Muscle of leg (tissue), 11 donors: ENCODE measurements around the gene EHMT1. TPM values are rescaled to one million over a fixed set of nuclear protein-coding genes. Genes with fewer than 3 reads are reported as not detected.
A peak's percentile ranks its signal among the peaks of the same experiment; 100 is the strongest.
"Not testable (repeated sequence)": the region's sequence is repeated elsewhere in the genome, so short reads cannot be mapped to it uniquely, and the experiment has no call there.

Source experiments
- DNase-seq: peaks from one replicate; pipeline ENCODE4 v3.0.0; 2013
- H3K27ac ChIP-seq: one replicate; pipeline ENCODE4 v1.5.1; 2013; ENCODE audit warnings: mild to moderate bottlenecking, low read length, control low read depth
- H3K27me3 ChIP-seq: one replicate; pipeline ENCODE4 v1.6.1; 2013; ENCODE audit warnings: low read length; ENCODE audit not compliant: control insufficient read depth, insufficient read depth
- H3K36me3 ChIP-seq: one replicate; pipeline ENCODE4 v1.6.1; 2013; ENCODE audit warnings: low read length; ENCODE audit not compliant: control insufficient read depth, insufficient read depth
- H3K4me1 ChIP-seq: one replicate; pipeline ENCODE4 v1.6.1; 2013; ENCODE audit warnings: low read length; ENCODE audit not compliant: control insufficient read depth, insufficient read depth
- H3K4me3 ChIP-seq: one replicate; pipeline ENCODE4 v1.5.1; 2013; ENCODE audit warnings: low read length, control low read depth
- H3K9me3 ChIP-seq: replicated peaks from 2 replicates; pipeline ENCODE4 v1.6.1; 2013; ENCODE audit warnings: low read depth, low read length; ENCODE audit not compliant: control insufficient read depth
- whole genome bisulfite sequencing: methylation state at CpG from one replicate; pipeline ENCODE4 v1.1.5; 2013; ENCODE audit warnings: missing lambda C conversion rate; ENCODE audit not compliant: insufficient coverage; 5-methylcytosine and 5-hydroxymethylcytosine counted together
- polyA plus RNA-seq, 8 donors: library from polyadenylated mRNA; unstranded; fragments of 120-200 nt; gene quantifications; one replicate each; pipeline versions ENCODE4 v1.2.1 to v1.2.3, GENCODE V29; 2013; ENCODE audit warnings: inconsistent platforms in 1 of 8, low replicate concordance in 1 of 8; ENCODE audit not compliant: insufficient read length in 8 of 8, insufficient read depth in 1 of 8
- total RNA-seq: library from RNA; stranded (reverse); fragments of 120-200 nt; gene quantifications from one replicate; pipeline ENCODE4 v1.2.4, GENCODE V29; 2013

The EHMT1 gene
- total and polyA plus RNA-seq, 9 donors = 29.9 to 59.7 (median 47.7) TPM

GRCh38 chr9:137589441-137590122 lies 29.2 kb upstream of the EHMT1 start:
- Histone ChIP-seq H3K36me3 (peaks cover 35% of the 10 kb centered on the region), H3K4me3 (peak overlapping the region; percentile 56), H3K4me1 (peaks cover 16% of the 10 kb centered on the region), H3K27ac (no peak overlapping the region), H3K9me3 (no peaks in the 10 kb centered on the region), H3K27me3 (no peaks in the 10 kb centered on the region)
- 8% methylated on average over 58 of the region's 58 CpGs for WGBS
- no peak for DNase-seq

- peak overlapping the region; percentile 25 for H3K4me3 ChIP-seq
- WGBS = under 1% methylated on average over 61 of the region's 61 CpGs
- H3K27me3 ChIP-seq = no peaks in the 10 kb centered on the region
- DNase-seq = no peak
- H3K27ac ChIP-seq = no peak overlapping the region
- peaks cover 16% of the 10 kb centered on the region for H3K4me1 ChIP-seq
- peaks cover 33% of the 10 kb centered on the region for H3K36me3 ChIP-seq
- H3K9me3 ChIP-seq = no peaks in the 10 kb centered on the region
These were observed 28.7 kb upstream of the EHMT1 start for GRCh38 chr9:137590123-137590468.

GRCh38 chr9:137590469-137591383 lies 28.1 kb upstream of the EHMT1 start, which contains the start of gene ZMYND19:
TSS of gene ZMYND19 (minus strand) at chr9:137590512. CDS start at chr9:137590263, 249 bp downstream.
- H3K9me3 ChIP-seq = no peaks in the 10 kb centered on the region
- H3K36me3 ChIP-seq = peaks cover 30% of the 10 kb centered on the region
- peak within 1 kb of the TSS; percentile 78 for H3K4me3 ChIP-seq
- peak; percentile 96 for DNase-seq
- H3K4me1 ChIP-seq = peaks cover 16% of the 10 kb centered on the region
- under 1% methylated on average over 105 of the region's 113 CpGs for WGBS
- no peak within 1 kb of the TSS for H3K27ac ChIP-seq
- H3K27me3 ChIP-seq = no peaks in the 10 kb centered on the region

- Histone ChIP-seq H3K4me1 (peaks cover 16% of the 10 kb centered on the region), H3K27ac (no peak overlapping the region), H3K4me3 (no peak overlapping the region), H3K36me3 (peaks cover 10% of the 10 kb centered on the region), H3K27me3 (no peaks in the 10 kb centered on the region), H3K9me3 (no peaks in the 10 kb centered on the region)
- 89% methylated on average over 4 of the region's 7 CpGs for WGBS
- DNase-seq = no peak
These were observed 26.0 kb upstream of the EHMT1 start for GRCh38 chr9:137592767-137593166.

GRCh38 chr9:137593176-137593575 lies 25.6 kb upstream of the EHMT1 start:
- Histone ChIP-seq H3K9me3 (no peaks in the 10 kb centered on the region), H3K27me3 (no peaks in the 10 kb centered on the region), H3K27ac (no peak overlapping the region), H3K4me1 (peaks cover 16% of the 10 kb centered on the region), H3K36me3 (peaks cover 6% of the 10 kb centered on the region), H3K4me3 (no peak overlapping the region)
- no peak for DNase-seq
- 79% methylated on average over 10 of the region's 12 CpGs for WGBS

- not testable (repeated sequence) for H3K9me3 ChIP-seq, DNase-seq, H3K4me3 ChIP-seq, H3K4me1 ChIP-seq, H3K27ac ChIP-seq, H3K27me3 ChIP-seq, H3K36me3 ChIP-seq
- no CpG with 5 or more reads among the region's 7 CpGs for WGBS
These were observed 22.2 kb upstream of the EHMT1 start for GRCh38 chr9:137596577-137596976.

- H3K4me1 ChIP-seq = no peaks in the 10 kb centered on the region
- H3K4me3 ChIP-seq = no peak overlapping the region
- H3K27me3 ChIP-seq = peaks cover 7% of the 10 kb centered on the region
- 68% methylated on average over 6 of the region's 8 CpGs for WGBS
- H3K36me3 ChIP-seq = no peaks in the 10 kb centered on the region
- no peak overlapping the region for H3K27ac ChIP-seq
- H3K9me3 ChIP-seq = no peaks in the 10 kb centered on the region
- DNase-seq = no peak
These were observed 19.9 kb upstream of the EHMT1 start for GRCh38 chr9:137598943-137599342.

GRCh38 chr9:137602661-137603060 lies 16.1 kb upstream of the EHMT1 start:
- Histone ChIP-seq H3K4me1 (peaks cover 18% of the 10 kb centered on the region), H3K27me3 (peaks cover 8% of the 10 kb centered on the region), H3K9me3 (no peaks in the 10 kb centered on the region), H3K4me3 (no peak overlapping the region), H3K36me3 (no peaks in the 10 kb centered on the region), H3K27ac (no peak overlapping the region)
- WGBS = 0% methylated on average over 2 of the region's 3 CpGs
- DNase-seq = no peak

GRCh38 chr9:137603879-137604278 lies 14.9 kb upstream of the EHMT1 start:
- Histone ChIP-seq H3K4me3 (no peak overlapping the region), H3K36me3 (peaks cover 5% of the 10 kb centered on the region), H3K27ac (no peak overlapping the region), H3K9me3 (no peaks in the 10 kb centered on the region), H3K27me3 (peaks cover 8% of the 10 kb centered on the region), H3K4me1 (peaks cover 30% of the 10 kb centered on the region)
- WGBS = 74% methylated on average over 13 of the region's 13 CpGs
- no peak for DNase-seq

GRCh38 chr9:137604345-137605086 lies 14.3 kb upstream of the EHMT1 start:
- peak overlapping the region; percentile 41 for H3K4me3 ChIP-seq
- WGBS = 11% methylated on average over 23 of the region's 49 CpGs
- DNase-seq = peak; percentile 50
- H3K4me1 ChIP-seq = peaks cover 30% of the 10 kb centered on the region
- H3K36me3 ChIP-seq = peaks cover 6% of the 10 kb centered on the region
- no peak overlapping the region for H3K27ac ChIP-seq
- no peaks in the 10 kb centered on the region for H3K9me3 ChIP-seq
- peaks cover 8% of the 10 kb centered on the region for H3K27me3 ChIP-seq
